T-helper 1 cell treated with Interleukin-12 subunit alpha and Interleukin-12 subunit beta and Interleukin-4 antibody, amounts not matched to agents 30 μg/mL and 1 μg/mL, for 36 hours (primary cell): ENCODE results near the gene ZNF785.

ENCODE experiments used
- H3K27ac Mint-ChIP-seq: one replicate; pipeline ENCODE4 v1.8.0; 2021; ENCODE audit warnings: mild to moderate bottlenecking, mixed read lengths
- H3K27me3 Mint-ChIP-seq: one replicate; pipeline ENCODE4 v1.8.0; 2021; ENCODE audit warnings: low read depth, mixed read lengths
- H3K36me3 Mint-ChIP-seq: one replicate; pipeline ENCODE4 v1.8.0; 2021; ENCODE audit warnings: low read depth, mixed read lengths
- H3K4me1 Mint-ChIP-seq: one replicate; pipeline ENCODE4 v1.8.0; 2021; ENCODE audit warnings: low read depth, mixed read lengths
- H3K4me3 Mint-ChIP-seq: one replicate; pipeline ENCODE4 v1.8.0; 2021; ENCODE audit warnings: mild to moderate bottlenecking, moderate library complexity, mixed read lengths
- H3K9me3 Mint-ChIP-seq: one replicate; pipeline ENCODE4 v1.8.0; 2021; ENCODE audit warnings: mixed read lengths

ZNF785 gene

DNA sequence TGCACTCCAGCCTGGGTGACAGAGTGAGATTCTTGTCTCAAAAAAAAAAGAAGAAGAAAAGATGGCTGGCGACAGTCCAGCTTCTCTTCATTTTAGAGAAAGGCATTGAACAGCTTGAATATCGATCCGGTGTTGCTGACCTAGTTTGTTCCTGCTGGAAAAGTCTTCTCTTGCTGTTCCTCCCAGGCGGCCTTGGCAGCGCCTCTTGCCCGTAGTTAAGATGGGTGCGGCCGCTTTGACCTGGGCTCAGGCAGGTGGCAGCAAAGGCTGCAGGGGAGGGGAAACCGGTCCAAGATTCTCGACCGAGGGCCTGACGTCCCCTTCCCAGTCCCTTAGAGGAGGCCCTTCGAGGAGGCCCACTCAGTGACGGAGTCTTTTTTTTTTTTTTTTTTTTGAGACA is 23.5 kb downstream of the ZNF785 start:
- Mint-ChIP-seq H3K4me3 (peak overlapping the region; percentile 79), H3K4me1 (peaks cover 28% of the 10 kb centered on the region), H3K27ac (peak overlapping the region; percentile 93), H3K9me3 (no peaks in the 10 kb centered on the region), H3K36me3 (no peaks in the 10 kb centered on the region), H3K27me3 (no peaks in the 10 kb centered on the region)

DNA sequence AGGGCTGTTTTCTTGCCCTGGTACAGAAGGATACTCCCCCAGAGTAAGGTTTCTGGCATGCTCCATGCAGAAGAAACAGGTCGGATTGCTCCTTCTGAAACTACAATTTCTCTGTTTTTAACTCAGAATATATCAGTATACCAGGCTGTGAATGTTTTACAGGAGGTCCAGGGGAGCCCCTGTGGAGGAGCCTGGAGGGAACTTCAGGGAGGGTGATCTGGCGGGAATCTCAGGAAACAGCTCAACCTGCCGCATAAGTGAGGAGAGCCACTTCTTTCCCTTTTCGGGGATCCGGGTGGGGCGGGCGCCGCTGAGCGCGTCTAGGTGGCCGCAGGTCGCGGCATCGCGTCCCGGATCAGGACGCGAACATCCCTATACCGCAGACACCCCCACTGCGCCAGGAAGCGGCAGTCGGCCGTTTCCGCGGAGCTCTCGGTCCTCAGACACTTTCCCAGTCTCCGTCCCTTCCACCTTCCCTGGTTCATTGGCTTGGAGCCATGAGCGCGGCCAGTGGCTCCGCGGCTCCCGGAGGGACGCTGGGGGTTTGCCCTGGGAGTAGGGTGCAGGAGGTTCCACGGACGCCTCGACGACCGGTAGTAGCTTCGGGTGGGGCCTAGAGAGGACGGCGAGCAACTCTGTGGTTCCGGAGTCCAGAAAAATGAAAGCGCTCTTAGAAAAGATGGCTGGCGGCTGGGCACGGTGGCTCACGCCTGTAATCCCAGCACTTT is 24.2 kb downstream of the ZNF785 start:
- Mint-ChIP-seq H3K36me3 (peaks cover 2% of the 10 kb centered on the region), H3K27ac (peak overlapping the region; percentile 93), H3K9me3 (no peaks in the 10 kb centered on the region), H3K27me3 (no peaks in the 10 kb centered on the region), H3K4me3 (peak overlapping the region; percentile 79), H3K4me1 (peaks cover 25% of the 10 kb centered on the region)

DNA sequence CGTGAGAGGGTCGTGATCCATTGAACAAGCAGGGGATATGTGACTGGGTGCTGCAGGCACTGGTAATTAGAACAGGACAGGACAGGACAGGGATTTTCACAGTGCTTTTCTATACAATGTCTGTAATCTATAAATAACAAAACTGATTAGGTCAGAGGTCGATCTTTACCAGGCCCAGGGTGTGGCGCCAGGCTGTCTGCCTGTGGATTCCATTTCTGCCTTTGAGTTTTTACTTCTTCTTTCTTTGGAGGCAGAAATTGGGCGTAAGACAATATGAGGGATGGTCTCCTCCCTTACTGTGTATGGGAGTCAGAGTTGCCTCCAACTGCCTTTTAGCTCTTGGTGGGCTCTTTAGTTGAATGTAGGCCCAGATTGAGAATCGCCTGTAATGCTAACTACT is 25.8 kb downstream of the ZNF785 start:
- no peak overlapping the region for H3K27ac Mint-ChIP-seq
- H3K36me3 Mint-ChIP-seq, result peaks cover 8% of the 10 kb centered on the region
- peaks cover 25% of the 10 kb centered on the region for H3K4me1 Mint-ChIP-seq
- peak overlapping the region; percentile 54 for H3K4me3 Mint-ChIP-seq
- H3K9me3 Mint-ChIP-seq, result no peaks in the 10 kb centered on the region
- no peaks in the 10 kb centered on the region for H3K27me3 Mint-ChIP-seq

DNA sequence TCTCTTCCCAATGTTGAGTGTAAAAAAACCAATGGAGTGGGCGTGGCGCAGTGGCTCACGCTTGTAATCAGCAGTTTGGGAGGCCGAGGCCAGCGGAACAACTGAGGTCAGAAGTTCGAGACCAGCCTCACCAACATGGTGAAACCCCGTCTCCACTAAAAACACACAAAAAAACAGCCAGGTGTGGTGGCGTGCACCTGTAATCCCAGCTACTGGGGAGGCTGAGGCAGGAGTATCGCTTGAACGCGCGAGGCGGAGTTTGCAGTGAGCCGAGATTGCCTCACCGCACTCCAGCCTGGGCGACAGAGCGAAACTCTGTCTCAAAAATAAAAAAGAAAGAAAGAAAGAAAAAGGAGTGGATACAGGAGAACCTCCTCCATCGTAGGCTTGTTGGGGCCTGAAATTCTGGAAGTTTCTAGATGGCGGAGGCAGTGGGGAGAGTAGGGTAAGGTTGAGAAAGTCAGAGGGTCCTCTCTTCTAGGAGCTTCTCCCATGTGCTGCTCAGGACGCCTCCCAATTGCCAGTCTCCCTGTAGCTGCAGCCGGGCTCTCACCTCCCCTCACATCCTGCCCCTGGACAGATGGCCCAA is 26.6 kb downstream of the ZNF785 start:
- Mint-ChIP-seq H3K36me3 (peaks cover 13% of the 10 kb centered on the region), H3K9me3 (no peaks in the 10 kb centered on the region), H3K27ac (peak overlapping the region; percentile 83), H3K27me3 (no peaks in the 10 kb centered on the region), H3K4me3 (peak overlapping the region; percentile 79), H3K4me1 (peaks cover 30% of the 10 kb centered on the region)

GRCh38 chr16:30557957-30558788 is 27.3 kb downstream of the ZNF785 start, which contains the start of gene ZNF764:
Gene ZNF764 (minus strand): TSS chr16:30558374. CDS start chr16:30558182, 192 bp downstream.
- H3K27me3 Mint-ChIP-seq, result no peaks in the 10 kb centered on the region
- peaks cover 19% of the 10 kb centered on the region for H3K36me3 Mint-ChIP-seq
- peak within 1 kb of the TSS; percentile 83 for H3K27ac Mint-ChIP-seq
- peaks cover 37% of the 10 kb centered on the region for H3K4me1 Mint-ChIP-seq
- peak within 1 kb of the TSS; percentile 79 for H3K4me3 Mint-ChIP-seq
- no peaks in the 10 kb centered on the region for H3K9me3 Mint-ChIP-seq

GRCh38 chr16:30557707-30557956 is 27.9 kb downstream of the ZNF785 start:
- no peaks in the 10 kb centered on the region for H3K9me3 Mint-ChIP-seq

DNA sequence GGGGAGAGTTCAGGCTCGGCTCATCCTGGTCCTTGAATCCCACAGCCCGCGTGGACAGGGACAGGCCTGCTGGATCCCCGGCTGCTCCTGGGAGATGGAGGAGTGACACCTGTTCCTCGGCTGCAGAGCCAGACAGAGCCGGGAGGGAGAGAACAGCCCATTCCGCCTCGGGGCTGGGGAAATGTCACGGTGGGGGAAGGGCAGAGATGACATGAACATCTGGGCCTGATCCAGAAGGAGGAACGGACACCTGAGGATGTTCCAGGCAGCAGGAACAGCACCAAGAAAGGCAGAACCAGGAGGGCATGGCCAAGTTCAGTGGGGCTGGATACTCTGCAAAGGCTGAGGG is 29.4 kb downstream of the ZNF785 start:
- H3K4me3 Mint-ChIP-seq, result peak overlapping the region; percentile 78
- H3K27ac Mint-ChIP-seq, result peak overlapping the region; percentile 57
- no peaks in the 10 kb centered on the region for H3K27me3 Mint-ChIP-seq
- H3K9me3 Mint-ChIP-seq, result no peaks in the 10 kb centered on the region
- peaks cover 26% of the 10 kb centered on the region for H3K36me3 Mint-ChIP-seq
- peaks cover 48% of the 10 kb centered on the region for H3K4me1 Mint-ChIP-seq

More at GRCh38 chr16:30557707-30557956, 27.9 kb downstream of the ZNF785 start:
- Mint-ChIP-seq H3K4me3 (peak overlapping the region; percentile 79), H3K27me3 (no peaks in the 10 kb centered on the region), H3K4me1 (peaks cover 43% of the 10 kb centered on the region), H3K27ac (peak overlapping the region; percentile 83), H3K36me3 (peaks cover 21% of the 10 kb centered on the region)

DNA sequence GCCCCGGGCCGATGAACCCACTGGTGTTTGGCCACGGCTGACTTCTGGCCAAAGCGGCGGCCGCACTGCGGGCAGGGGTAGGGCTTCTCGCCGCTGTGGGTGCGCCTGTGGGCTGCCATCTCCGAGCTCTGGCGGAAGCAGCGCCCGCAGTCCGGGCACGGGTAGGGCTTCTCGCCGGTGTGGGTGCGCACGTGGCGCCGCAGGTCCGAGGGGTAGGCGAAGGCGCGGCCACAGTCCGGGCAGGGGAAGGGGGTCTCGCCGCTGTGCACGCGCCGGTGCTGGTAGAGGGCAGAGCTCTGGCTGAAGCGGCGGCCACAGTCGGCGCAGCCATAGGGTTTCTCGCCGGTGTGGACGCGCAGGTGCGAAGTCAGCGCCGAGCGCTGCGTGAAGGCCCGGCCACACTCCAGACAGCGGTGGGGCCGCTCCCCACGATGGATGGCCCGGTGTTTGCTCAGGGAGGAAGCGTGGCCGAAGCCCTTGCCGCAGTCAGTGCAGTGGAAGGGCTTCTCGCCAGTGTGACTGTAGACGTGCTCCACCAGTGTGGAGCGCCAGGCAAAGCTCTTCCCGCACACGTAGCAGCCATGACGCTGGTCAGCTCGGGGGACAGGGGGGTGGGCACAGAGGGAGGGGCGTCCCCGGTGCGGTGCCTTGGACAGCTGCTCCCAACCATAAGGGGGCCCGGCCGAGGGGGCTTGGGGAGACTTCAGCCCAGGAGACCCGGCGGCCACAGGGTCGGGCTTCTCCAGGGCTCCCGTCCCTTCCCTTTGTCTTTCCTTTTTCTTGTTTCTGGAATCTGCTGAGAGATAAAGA is 30.0 kb downstream of the ZNF785 start:
- no peaks in the 10 kb centered on the region for H3K27me3 Mint-ChIP-seq
- H3K36me3 Mint-ChIP-seq, result peaks cover 26% of the 10 kb centered on the region
- H3K4me1 Mint-ChIP-seq, result peaks cover 47% of the 10 kb centered on the region
- peak overlapping the region; percentile 57 for H3K27ac Mint-ChIP-seq
- H3K4me3 Mint-ChIP-seq, result peak overlapping the region; percentile 78
- no peaks in the 10 kb centered on the region for H3K9me3 Mint-ChIP-seq

DNA sequence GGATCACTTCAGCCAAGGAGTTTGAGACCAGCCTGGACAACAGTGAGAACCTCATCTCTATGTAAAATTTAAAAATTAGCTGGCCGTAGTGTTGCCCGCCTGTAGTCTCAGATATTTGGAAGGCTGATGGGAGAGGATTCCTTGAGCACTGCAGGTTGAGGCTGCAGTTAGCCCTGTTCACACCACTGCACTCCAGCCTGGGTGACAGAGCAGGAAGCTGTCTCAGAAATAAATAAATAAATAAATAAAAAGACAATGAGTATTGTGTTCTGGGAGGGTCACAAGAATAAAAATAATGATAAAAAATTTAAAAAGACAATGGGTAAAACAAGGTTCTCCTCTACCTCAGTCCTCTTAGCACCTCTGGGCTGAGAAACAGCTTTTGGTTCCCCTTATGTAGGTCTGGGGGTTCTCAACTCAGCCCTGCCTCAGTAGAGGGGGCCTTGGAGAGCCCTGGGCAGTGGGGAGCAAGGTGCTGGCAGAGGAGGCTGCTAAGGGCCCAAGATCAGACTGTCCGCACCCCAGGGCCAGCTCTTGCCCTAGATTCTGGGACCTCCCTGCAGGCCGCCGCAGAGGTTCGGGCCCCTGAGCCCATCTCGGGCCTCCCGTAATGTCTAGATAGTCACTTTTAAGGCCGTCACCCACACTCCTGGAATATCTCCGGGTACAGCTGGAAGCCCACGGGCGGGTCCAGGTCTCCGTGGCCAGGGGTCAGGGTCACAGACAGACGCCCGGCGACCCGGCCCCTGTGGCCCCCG is 30.8 kb downstream of the ZNF785 start:
- Mint-ChIP-seq H3K9me3 (no peaks in the 10 kb centered on the region), H3K27ac (peak overlapping the region; percentile 97), H3K36me3 (peaks cover 26% of the 10 kb centered on the region), H3K27me3 (no peaks in the 10 kb centered on the region), H3K4me3 (no peak overlapping the region), H3K4me1 (peaks cover 47% of the 10 kb centered on the region)

GRCh38 chr16:30553393-30553899 is 32.1 kb downstream of the ZNF785 start:
- H3K4me1 Mint-ChIP-seq, result peaks cover 45% of the 10 kb centered on the region
- peaks cover 26% of the 10 kb centered on the region for H3K36me3 Mint-ChIP-seq
- no peaks in the 10 kb centered on the region for H3K27me3 Mint-ChIP-seq
- peak overlapping the region; percentile 97 for H3K27ac Mint-ChIP-seq
- peak overlapping the region; percentile 2 for H3K4me3 Mint-ChIP-seq
- no peaks in the 10 kb centered on the region for H3K9me3 Mint-ChIP-seq

GRCh38 chr16:30552956-30553355 is 32.5 kb downstream of the ZNF785 start:
- Mint-ChIP-seq H3K4me1 (peaks cover 45% of the 10 kb centered on the region), H3K4me3 (no peak overlapping the region)

GRCh38 chr16:30551781-30552180 is 33.7 kb downstream of the ZNF785 start:
- H3K27me3 Mint-ChIP-seq, result no peaks in the 10 kb centered on the region
- H3K4me3 Mint-ChIP-seq, result peak overlapping the region; percentile 63
- H3K9me3 Mint-ChIP-seq, result no peaks in the 10 kb centered on the region
- peaks cover 45% of the 10 kb centered on the region for H3K4me1 Mint-ChIP-seq
- H3K36me3 Mint-ChIP-seq, result peaks cover 26% of the 10 kb centered on the region
- peak overlapping the region; percentile 97 for H3K27ac Mint-ChIP-seq

More at GRCh38 chr16:30552956-30553355, 32.5 kb downstream of the ZNF785 start:
- H3K36me3 Mint-ChIP-seq, result peaks cover 26% of the 10 kb centered on the region
- H3K9me3 Mint-ChIP-seq, result no peaks in the 10 kb centered on the region
- no peaks in the 10 kb centered on the region for H3K27me3 Mint-ChIP-seq
- peak overlapping the region; percentile 97 for H3K27ac Mint-ChIP-seq

GRCh38 chr16:30548416-30549253 is 36.9 kb downstream of the ZNF785 start:
- Mint-ChIP-seq H3K4me1 (peaks cover 38% of the 10 kb centered on the region), H3K9me3 (no peaks in the 10 kb centered on the region), H3K36me3 (peaks cover 11% of the 10 kb centered on the region), H3K27me3 (no peaks in the 10 kb centered on the region), H3K27ac (no peak overlapping the region), H3K4me3 (no peak overlapping the region)
